NOMO-1 treated with dmso at 0.1 percent for 144 hours (cell line): Measurements from ENCODE around the gene IFNLR1.

Experiments
- DNase-seq: peaks from one replicate; lab custom pipeline; 2025; ENCODE audit not compliant: unreplicated experiment; lab: John Stamatoyannopoulos, UW

Gene IFNLR1

GRCh38 chr1:24108334-24109165 lies 78.5 kb downstream of the IFNLR1 start:
- DNase-seq: no peak

DNA sequence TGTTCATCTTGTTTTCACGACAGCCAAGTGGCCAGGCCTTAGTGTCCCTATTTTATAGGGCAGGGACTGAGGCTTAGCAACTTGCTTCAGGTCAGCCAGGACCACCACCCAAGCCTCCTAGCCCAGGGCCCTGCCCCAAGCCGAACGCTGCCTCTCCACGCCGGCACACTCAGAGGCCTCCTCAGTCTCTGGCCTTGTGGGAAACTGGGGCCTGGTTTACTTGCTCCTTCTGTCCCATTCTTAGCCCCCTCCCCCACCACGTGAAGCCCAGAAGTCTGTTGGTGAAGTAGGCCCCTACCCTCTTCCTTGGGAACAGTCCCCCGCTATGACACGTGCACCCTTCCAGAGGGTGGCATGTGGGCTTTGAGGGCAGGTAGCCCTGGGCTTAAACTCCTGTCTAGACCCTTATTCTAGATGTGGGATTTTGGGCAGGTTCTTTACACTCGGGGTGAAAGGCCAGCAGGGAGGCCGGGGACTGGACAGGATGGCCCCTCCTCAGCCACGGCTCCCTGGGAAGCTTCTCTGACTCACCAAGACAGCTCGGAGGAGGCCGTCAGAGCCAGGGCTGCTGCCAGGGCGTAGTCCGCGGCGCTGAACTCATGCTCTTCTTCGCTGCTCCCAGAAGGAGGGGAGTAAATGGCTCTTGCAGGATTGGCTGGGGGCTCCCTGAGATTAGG lies 79.5 kb downstream of the IFNLR1 start:
- DNase-seq: no peak

DNA sequence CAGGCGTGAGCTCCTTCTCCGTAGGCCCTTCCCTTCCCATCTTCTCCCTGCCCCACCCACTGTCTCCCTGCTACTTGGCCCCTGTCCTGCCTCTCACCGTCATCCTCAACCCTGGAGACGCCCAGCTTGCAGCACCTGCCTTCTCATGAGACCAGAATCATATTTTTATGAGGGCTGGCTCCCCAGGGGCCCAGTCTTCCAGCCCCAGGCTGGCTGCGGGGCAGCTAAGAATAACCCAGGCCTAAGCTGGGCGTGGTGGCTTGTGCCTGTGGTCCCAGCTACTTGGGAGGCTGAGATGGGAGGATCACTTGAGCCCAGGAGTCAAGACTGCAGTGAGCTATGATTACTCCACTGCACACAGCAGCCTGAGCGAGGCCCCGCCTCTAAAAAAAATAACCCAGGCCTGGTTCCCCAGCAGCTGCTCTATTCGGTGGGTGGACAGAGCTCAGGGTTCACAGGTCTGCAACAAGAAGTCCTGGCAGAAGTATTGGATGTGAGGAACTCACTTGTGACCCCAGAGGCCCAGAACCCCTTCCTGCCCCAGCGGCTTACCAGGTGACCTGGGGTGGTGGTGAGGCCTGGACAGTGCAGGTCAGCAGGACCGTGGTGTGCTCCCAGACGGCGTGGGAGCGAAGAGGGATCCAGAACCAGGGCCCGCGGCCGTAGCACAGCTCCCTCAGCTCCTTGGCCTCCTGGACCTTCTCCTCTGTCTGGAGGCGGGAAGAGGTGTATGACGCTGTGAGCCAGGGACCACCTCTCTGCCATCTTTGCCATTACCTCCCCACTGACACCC lies 81.5 kb downstream of the IFNLR1 start:
- no peak for DNase-seq

- DNase-seq: no peak
Measured at GRCh38 chr1:24104854-24105253, 82.2 kb downstream of the IFNLR1 start.
